ENCODE measurements around the gene SPEN. TPM values are rescaled to one million over a fixed set of nuclear protein-coding genes. Genes with fewer than 3 reads are reported as not detected.

Gene SPEN
- total RNA-seq, 1 experiment from 2014 or later = 70.3 TPM

DNA sequence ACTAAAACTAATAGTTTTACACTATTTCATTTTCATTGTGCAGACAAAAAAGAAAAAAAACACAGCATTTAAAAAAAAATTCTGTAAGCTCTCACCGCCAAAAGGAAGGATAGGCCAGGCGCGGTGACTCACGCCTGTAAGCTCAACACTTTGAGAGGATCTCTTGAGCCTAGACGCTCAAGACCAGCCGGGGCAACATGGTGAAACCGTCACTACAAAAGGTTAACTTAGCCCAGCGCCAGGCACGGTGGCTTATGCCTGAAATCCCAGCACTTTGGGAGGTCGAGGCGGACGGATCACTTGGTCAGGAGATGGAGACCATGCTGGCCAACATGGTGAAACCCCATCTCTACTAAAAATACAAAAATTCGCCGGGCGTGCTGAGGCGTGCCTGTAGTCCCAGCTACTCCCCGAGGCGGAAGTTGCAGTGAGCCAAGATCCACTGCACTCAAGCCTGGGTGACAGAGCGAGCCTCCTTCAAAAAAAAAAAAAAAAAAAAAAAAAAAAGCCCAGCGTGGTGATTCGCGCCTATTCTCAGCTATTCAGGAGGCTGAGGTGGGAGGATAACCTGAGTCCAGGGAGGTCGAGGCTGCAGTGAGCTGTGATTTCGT lies 14.3 kb upstream of the SPEN start:
- Histone ChIP-seq H3K27me3 (replicated peaks; ENCODE audit: insufficient read depth, low read depth, low read length, poor library complexity) (no peaks in the 10 kb centered on the region), H3K4me3 (ENCODE audit: low read depth, low read length, poor library complexity, severe bottlenecking) (peak overlapping the region; percentile 61), H3K4me1 (ENCODE audit: insufficient read depth, low read length, poor library complexity, severe bottlenecking) (peaks cover 12% of the 10 kb centered on the region), H3K36me3 (ENCODE audit: insufficient read depth, low read length, poor library complexity, severe bottlenecking) (no peaks in the 10 kb centered on the region), H3K27ac (ENCODE audit: low read depth, low read length, poor library complexity, severe bottlenecking) (peak overlapping the region; percentile 100), H3K9me3 (ENCODE audit: low read depth, low read length, poor library complexity, severe bottlenecking) (no peaks in the 10 kb centered on the region)
- TF ChIP-seq, protein P1, sequence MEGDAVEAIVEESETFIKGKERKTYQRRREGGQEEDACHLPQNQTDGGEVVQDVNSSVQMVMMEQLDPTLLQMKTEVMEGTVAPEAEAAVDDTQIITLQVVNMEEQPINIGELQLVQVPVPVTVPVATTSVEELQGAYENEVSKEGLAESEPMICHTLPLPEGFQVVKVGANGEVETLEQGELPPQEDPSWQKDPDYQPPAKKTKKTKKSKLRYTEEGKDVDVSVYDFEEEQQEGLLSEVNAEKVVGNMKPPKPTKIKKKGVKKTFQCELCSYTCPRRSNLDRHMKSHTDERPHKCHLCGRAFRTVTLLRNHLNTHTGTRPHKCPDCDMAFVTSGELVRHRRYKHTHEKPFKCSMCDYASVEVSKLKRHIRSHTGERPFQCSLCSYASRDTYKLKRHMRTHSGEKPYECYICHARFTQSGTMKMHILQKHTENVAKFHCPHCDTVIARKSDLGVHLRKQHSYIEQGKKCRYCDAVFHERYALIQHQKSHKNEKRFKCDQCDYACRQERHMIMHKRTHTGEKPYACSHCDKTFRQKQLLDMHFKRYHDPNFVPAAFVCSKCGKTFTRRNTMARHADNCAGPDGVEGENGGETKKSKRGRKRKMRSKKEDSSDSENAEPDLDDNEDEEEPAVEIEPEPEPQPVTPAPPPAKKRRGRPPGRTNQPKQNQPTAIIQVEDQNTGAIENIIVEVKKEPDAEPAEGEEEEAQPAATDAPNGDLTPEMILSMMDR (conservative IDR thresholded peaks at IDR 0.05; ENCODE audit: low read depth, low read length) = no peak
- TF ChIP-seq EZH2 (IDR thresholded peaks at IDR 0.05; ENCODE audit: borderline replicate concordance, low read depth, low read length, poor library complexity, severe bottlenecking) = no peak
- ChIA-PET POLR2A (ENCODE audit: low non-redundant PET) (interaction anchor here (0.6 to 0.7 kb wide), 2 partner anchors 10 to 261 kb away, joined by 3 to 5 read pairs; no protein-coding TSS in a partner anchor), CTCF (interaction anchor here (0.6 kb wide), 1 partner anchor 119 kb away, joined by 4 read pairs; no protein-coding TSS in a partner anchor)
- peak; percentile 74 for DNase-seq (ENCODE audit: low spot score)
- BruUV-seq (replicated peaks) = no TSS peak
- intact Hi-C loops (cut with micrococcal nuclease; ENCODE audit: unreplicated experiment) = no loop called here

DNA sequence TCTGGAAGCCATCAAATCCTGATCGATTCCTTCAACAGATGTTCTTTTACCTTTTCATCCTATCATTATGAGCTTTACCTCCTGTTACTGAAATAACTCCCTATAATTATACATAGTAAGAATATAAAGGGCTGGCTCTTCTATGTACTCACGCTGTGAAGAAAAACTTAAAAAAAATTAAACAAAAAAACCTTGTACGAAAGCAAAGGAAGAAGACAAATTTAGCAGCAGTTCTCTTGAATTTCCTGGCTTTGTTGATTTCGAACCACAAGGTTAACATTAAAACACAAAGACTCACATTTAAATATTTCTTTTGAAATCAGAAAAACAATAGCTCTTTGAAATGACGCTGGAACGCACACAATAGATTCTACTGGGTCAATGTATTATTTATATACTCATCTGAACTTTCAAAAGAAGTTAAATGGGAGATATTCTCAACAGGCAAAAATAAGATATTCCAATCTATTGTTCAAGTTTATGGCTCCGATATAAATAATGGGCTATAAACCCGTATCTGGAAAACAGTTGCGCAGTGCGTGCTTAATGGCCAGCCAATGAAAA lies 13.6 kb upstream of the SPEN start:
- H3K36me3 ChIP-seq (ENCODE audit: insufficient read depth, low read length, poor library complexity, severe bottlenecking) = no peaks in the 10 kb centered on the region
- ChIA-PET CTCF (interaction anchor here (0.6 kb wide), 1 partner anchor 88 kb away, joined by 3 read pairs; no protein-coding TSS in a partner anchor), POLR2A (ENCODE audit: low non-redundant PET) (interaction anchor here (0.6 to 1.0 kb wide), 4 partner anchors 11 to 260 kb away, joined by 3 to 7 read pairs (median 5); partner anchors contain the start of gene SPEN)
- TF ChIP-seq EZH2 (IDR thresholded peaks at IDR 0.05; ENCODE audit: borderline replicate concordance, low read depth, low read length, poor library complexity, severe bottlenecking) = no peak
- TF ChIP-seq, protein P1 (conservative IDR thresholded peaks at IDR 0.05; ENCODE audit: low read depth, low read length) = no peak
- peaks cover 12% of the 10 kb centered on the region for H3K4me1 ChIP-seq (ENCODE audit: insufficient read depth, low read length, poor library complexity, severe bottlenecking)
- peak overlapping the region; percentile 100 for H3K27ac ChIP-seq (ENCODE audit: low read depth, low read length, poor library complexity, severe bottlenecking)
- peak overlapping the region; percentile 61 for H3K4me3 ChIP-seq (ENCODE audit: low read depth, low read length, poor library complexity, severe bottlenecking)
- intact Hi-C loops (cut with micrococcal nuclease; ENCODE audit: unreplicated experiment) = no loop called here
- TSS peak; percentile 73 for BruUV-seq (replicated peaks)
- no peaks in the 10 kb centered on the region for H3K27me3 ChIP-seq (replicated peaks; ENCODE audit: insufficient read depth, low read depth, low read length, poor library complexity)
- no peaks in the 10 kb centered on the region for H3K9me3 ChIP-seq (ENCODE audit: low read depth, low read length, poor library complexity, severe bottlenecking)
- DNase-seq (ENCODE audit: low spot score) = no peak

DNA sequence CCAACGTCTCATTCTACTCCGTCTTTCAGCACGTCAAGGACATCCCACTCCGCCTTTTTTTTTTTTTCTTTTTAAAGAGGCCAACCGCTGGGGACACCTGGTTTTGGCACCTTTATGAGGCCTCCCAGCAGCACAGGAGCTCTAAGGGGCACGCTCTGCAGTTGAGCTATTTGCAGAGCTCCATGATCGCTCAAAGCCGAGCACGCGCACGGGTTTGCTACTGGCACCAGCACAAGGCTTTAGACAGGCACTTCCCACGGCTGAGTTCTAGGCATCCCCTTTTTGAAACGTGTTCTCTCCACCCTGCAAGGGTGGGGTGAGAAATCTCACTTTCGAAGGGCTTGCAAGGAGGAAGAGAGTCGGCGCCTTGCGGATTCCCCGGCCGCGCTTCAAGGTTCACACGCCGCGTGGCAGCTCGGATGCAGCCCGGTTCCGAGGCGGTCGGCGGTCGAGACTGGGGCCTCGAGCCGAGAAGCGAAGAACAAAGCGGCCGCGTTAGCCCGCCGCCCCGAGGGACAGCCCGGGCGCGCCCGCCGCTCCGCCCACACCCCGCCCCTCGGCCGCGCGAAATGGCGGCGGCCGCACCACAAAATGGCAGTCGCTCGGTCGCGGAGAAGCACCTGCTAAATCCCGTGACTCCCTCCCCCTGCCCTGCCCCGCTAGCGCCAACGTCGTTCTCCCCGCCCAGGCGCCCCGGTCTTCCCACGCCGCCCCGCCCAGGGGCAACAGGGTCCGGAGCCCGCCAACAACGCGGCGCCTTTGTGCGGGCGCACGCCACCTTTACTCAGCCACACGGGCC lies 12.9 kb upstream of the SPEN start:
- Histone ChIP-seq H3K27ac (ENCODE audit: low read depth, low read length, poor library complexity, severe bottlenecking) (peak overlapping the region; percentile 100), H3K36me3 (ENCODE audit: insufficient read depth, low read length, poor library complexity, severe bottlenecking) (no peaks in the 10 kb centered on the region), H3K4me3 (ENCODE audit: low read depth, low read length, poor library complexity, severe bottlenecking) (peak overlapping the region; percentile 61), H3K4me1 (ENCODE audit: insufficient read depth, low read length, poor library complexity, severe bottlenecking) (peaks cover 12% of the 10 kb centered on the region), H3K9me3 (ENCODE audit: low read depth, low read length, poor library complexity, severe bottlenecking) (no peaks in the 10 kb centered on the region), H3K27me3 (replicated peaks; ENCODE audit: insufficient read depth, low read depth, low read length, poor library complexity) (no peaks in the 10 kb centered on the region)
- CTCF ChIA-PET = no interaction called here
- no peak for TF ChIP-seq EZH2 (IDR thresholded peaks at IDR 0.05; ENCODE audit: borderline replicate concordance, low read depth, low read length, poor library complexity, severe bottlenecking)
- TF ChIP-seq, protein P1 (conservative IDR thresholded peaks at IDR 0.05; ENCODE audit: low read depth, low read length) = no peak
- no TSS peak for BruUV-seq (replicated peaks)
- intact Hi-C loops (cut with micrococcal nuclease; ENCODE audit: unreplicated experiment) = no loop called here
- POLR2A ChIA-PET (ENCODE audit: low non-redundant PET) = interaction anchor here (0.6 to 1.0 kb wide), 2 partner anchors 13 to 177 kb away, joined by 5 to 7 read pairs; partner anchors contain the start of gene SPEN
- peak; percentile 95 for DNase-seq (ENCODE audit: low spot score)
